ENCODE results near the gene PAM16. TPM values are rescaled to one million over a fixed set of nuclear protein-coding genes. Genes with fewer than 3 reads are reported as not detected.

The PAM16 gene
- total RNA-seq, 1 donor from 2014 or later: 33.5 TPM

DNA sequence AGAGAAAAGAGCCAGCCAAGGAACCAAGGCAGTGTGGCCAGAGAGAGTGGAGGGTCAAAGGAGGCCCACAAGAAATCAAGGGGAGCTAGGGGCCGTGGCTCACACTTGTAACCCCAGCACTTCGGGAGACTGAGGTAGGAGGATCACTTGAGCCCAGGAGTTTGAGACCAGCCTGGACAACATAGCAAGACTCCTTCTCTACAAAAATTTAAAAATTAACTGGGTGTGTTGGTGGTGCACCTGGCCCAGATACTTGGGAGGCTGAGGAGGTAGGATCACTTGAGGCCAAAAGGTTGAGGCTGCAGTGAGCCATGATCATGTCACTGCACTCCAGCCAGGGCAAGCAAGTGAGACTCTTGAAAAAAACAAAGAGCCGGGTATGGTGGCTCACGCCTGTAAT, 59.4 kb downstream of the PAM16 start:
- peak overlapping the region; percentile 89 for H3K27ac Mint-ChIP-seq
- DNase-seq (ENCODE audit: low spot score, unreplicated experiment): no peak
- no peaks in the 10 kb centered on the region for H3K9me3 Mint-ChIP-seq (ENCODE audit: low read depth)
- no peaks in the 10 kb centered on the region for H3K36me3 Mint-ChIP-seq (ENCODE audit: insufficient read depth)
- no peak overlapping the region for H3K4me3 Mint-ChIP-seq (ENCODE audit: low read depth)
- peaks cover 12% of the 10 kb centered on the region for H3K4me1 Mint-ChIP-seq (ENCODE audit: low read depth)
- H3K27me3 Mint-ChIP-seq: no peaks in the 10 kb centered on the region
- TF ChIP-seq, protein P1, sequence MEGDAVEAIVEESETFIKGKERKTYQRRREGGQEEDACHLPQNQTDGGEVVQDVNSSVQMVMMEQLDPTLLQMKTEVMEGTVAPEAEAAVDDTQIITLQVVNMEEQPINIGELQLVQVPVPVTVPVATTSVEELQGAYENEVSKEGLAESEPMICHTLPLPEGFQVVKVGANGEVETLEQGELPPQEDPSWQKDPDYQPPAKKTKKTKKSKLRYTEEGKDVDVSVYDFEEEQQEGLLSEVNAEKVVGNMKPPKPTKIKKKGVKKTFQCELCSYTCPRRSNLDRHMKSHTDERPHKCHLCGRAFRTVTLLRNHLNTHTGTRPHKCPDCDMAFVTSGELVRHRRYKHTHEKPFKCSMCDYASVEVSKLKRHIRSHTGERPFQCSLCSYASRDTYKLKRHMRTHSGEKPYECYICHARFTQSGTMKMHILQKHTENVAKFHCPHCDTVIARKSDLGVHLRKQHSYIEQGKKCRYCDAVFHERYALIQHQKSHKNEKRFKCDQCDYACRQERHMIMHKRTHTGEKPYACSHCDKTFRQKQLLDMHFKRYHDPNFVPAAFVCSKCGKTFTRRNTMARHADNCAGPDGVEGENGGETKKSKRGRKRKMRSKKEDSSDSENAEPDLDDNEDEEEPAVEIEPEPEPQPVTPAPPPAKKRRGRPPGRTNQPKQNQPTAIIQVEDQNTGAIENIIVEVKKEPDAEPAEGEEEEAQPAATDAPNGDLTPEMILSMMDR (IDR thresholded peaks at IDR 0.05; ENCODE audit: unreplicated experiment): no peak

Other genes starting within 250 kb of the PAM16 start
- 4.9 and 6.9 TPM in 2 replicates for gene ADCY9, start 234.9 kb downstream of the PAM16 start, total RNA-seq
- 0.09 TPM in 1 of 2 replicates, not detected in the other for gene SRL, start 109.2 kb downstream of the PAM16 start, total RNA-seq
- 22.9 and 29.0 TPM in 2 replicates for gene TFAP4, start 78.3 kb downstream of the PAM16 start, total RNA-seq
- gene GLIS2, start 35.3 kb downstream of the PAM16 start, total RNA-seq: 22.2 and 23.2 TPM in 2 replicates
- gene VASN, start 20.5 kb upstream of the PAM16 start, total RNA-seq: 3.8 and 4.0 TPM in 2 replicates
- 25.7 and 35.2 TPM in 2 replicates for gene CORO7, start 65.3 kb upstream of the PAM16 start, total RNA-seq
- gene DNAJA3, start 74.5 kb upstream of the PAM16 start, total RNA-seq: 38.8 and 42.3 TPM in 2 replicates
- gene NMRAL1, start 123.3 kb upstream of the PAM16 start, total RNA-seq: 47.1 and 48.7 TPM in 2 replicates
- 28.5 and 30.1 TPM in 2 replicates for gene HMOX2, start 125.1 kb upstream of the PAM16 start, total RNA-seq
- gene CDIP1, start 187.5 kb upstream of the PAM16 start, total RNA-seq: 30.2 and 31.8 TPM in 2 replicates
- 1.2 and 1.7 TPM in 2 replicates for gene C16orf96, start 205.0 kb upstream of the PAM16 start, total RNA-seq